ENCODE measurements around the gene TBC1D2B. TPM values are rescaled to one million over a fixed set of nuclear protein-coding genes. Genes with fewer than 3 reads are reported as not detected.

The TBC1D2B gene
- total and polyA plus RNA-seq, 2 donors (not counting 3 experiments of a cell fraction or from before 2014, with no cell fraction given), result 30.8 to 46.1 TPM

DNA sequence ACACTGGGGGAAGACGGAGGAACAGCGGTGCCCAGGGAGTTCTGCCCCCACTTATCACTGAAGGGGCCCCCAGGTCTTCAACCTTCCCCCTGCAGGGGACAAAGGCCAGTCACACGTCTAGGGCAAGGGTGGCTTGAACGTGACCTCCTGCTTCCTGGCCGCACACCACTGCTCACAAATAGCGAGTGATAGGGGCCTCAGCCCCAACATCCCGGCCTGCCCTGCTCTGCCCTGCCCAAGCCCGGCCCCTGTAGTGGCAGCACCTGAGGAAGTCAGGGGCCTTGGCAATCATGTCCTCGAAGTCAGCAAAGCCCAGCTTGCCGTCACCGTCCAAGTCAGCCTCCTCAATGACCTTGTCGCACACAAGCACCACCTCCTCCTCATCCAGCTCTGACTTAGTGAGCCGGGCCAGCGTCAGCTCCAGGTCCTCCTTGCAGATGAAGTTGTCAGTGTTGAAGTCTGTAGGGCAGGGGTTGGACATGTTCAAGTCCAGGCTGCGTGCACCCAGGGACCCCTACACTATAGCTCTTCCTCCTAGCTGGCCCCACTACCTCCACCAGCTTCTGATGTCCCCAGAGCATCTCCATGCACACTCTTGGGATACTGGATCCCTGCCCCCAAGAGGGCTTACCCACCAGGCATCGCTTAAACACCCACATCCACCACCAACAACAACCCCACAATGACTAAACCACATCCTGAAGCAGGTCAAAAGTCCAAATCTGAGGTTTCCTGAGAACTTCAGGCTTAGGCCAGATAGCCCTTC lies 28.1 kb upstream of the TBC1D2B start:
- CTCF ChIA-PET, result interaction anchor here (0.8 to 9.8 kb wide), 5 partner anchors 37 to 147 kb away, joined by 3 to 273 read pairs (median 5); no protein-coding TSS in a partner anchor
- peak; percentile 35 for DNase-seq (ENCODE audit: low read depth, low spot score)

More for the DNA sequence above, 28.1 kb upstream of the TBC1D2B start:
- dilution Hi-C loops (cut with MboI; ENCODE audit: extremely low pct_ligation_motif_present, low sequenced_read_pairs), result no loop called here
- Histone ChIP-seq H3K9ac (replicated peaks; ENCODE audit: extremely low read depth, insufficient read depth, low read length) (no peak overlapping the region), H3K4me3 (replicated peaks in 1 of 3; ENCODE audit: insufficient read depth in 1 of 3, low read depth in 1 of 3, low read length in 3 of 3) (no peak overlapping the region), H2AFZ (ENCODE audit: low read depth, low read length) (no peak overlapping the region), H3K79me2 (ENCODE audit: control insufficient read depth, insufficient read depth, low read length) (no peaks in the 10 kb centered on the region), H4K20me1 (replicated peaks; ENCODE audit: control insufficient read depth, extremely low read depth, insufficient read depth, low read length) (no peaks in the 10 kb centered on the region), H3K9me3 (replicated peaks; ENCODE audit: control insufficient read depth, insufficient read depth, low read length) (no peaks in the 10 kb centered on the region), H3K4me1 (ENCODE audit: control insufficient read depth, extremely low read depth, insufficient read depth, low read length) (peaks cover 17% of the 10 kb centered on the region), H3K36me3 (ENCODE audit: control insufficient read depth in 2 of 2, extremely low read depth in 1 of 2, insufficient read depth in 2 of 2, low read length in 2 of 2) (no peaks in the 10 kb centered on the region), H3K9me1 (replicated peaks; ENCODE audit: control insufficient read depth, extremely low read depth, insufficient read depth, low read length) (no peaks in the 10 kb centered on the region), H3K27ac (ENCODE audit: insufficient read depth, low read depth, low read length) (no peak overlapping the region), H3K4me2 (ENCODE audit: insufficient read depth, low read length) (no peak overlapping the region), H3K27me3 (ENCODE audit: control insufficient read depth in 2 of 2, insufficient read depth in 2 of 2, low read length in 2 of 2) (no peaks in the 10 kb centered on the region)
- POLR2A ChIA-PET, result no interaction called here
- no TSS peak for BruUV-seq (replicated peaks)
- intact Hi-C loops (cut with micrococcal nuclease), result no loop called here
- no peak for TF ChIP-seq CTCF (IDR thresholded peaks at IDR 0.05; ENCODE audit: extremely low read depth in 1 of 2, insufficient read depth in 1 of 2, low read depth in 1 of 2, low read length in 2 of 2)
- no peak for TF ChIP-seq POLR2A (IDR thresholded peaks at IDR 0.05; ENCODE audit: low read depth, low read length)
- TF ChIP-seq MYC (IDR thresholded peaks at IDR 0.05; ENCODE audit: low read depth, low read length), result no peak
- no peak for TF ChIP-seq FOS (IDR thresholded peaks at IDR 0.05; ENCODE audit: borderline replicate concordance, insufficient read depth, low read length)
- TF ChIP-seq EZH2 (IDR thresholded peaks at IDR 0.05; ENCODE audit: borderline replicate concordance, low read depth, low read length, severe bottlenecking), result no peak
- TF ChIP-seq JUN (IDR thresholded peaks at IDR 0.05; ENCODE audit: borderline replicate concordance, insufficient read depth, insufficient read length, low read depth), result no peak
- TF ChIP-seq POLR2AphosphoS5 (IDR thresholded peaks at IDR 0.05; ENCODE audit: insufficient read depth, low read depth, low read length), result peak; percentile 66
- TF ChIP-seq, protein P1, sequence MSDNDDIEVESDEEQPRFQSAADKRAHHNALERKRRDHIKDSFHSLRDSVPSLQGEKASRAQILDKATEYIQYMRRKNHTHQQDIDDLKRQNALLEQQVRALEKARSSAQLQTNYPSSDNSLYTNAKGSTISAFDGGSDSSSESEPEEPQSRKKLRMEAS (IDR thresholded peaks at IDR 0.05; ENCODE audit: insufficient read depth, insufficient read length), result no peak
- TF ChIP-seq GATA2 (IDR thresholded peaks at IDR 0.05; ENCODE audit: insufficient read depth, insufficient read length, low read depth, low read length), result peak; percentile 14
- peak; percentile 92 for FAIRE-seq

All from endothelial cell of umbilical vein (primary cell).